ENCODE results near the gene ZSWIM3.

ZSWIM3 gene

DNA sequence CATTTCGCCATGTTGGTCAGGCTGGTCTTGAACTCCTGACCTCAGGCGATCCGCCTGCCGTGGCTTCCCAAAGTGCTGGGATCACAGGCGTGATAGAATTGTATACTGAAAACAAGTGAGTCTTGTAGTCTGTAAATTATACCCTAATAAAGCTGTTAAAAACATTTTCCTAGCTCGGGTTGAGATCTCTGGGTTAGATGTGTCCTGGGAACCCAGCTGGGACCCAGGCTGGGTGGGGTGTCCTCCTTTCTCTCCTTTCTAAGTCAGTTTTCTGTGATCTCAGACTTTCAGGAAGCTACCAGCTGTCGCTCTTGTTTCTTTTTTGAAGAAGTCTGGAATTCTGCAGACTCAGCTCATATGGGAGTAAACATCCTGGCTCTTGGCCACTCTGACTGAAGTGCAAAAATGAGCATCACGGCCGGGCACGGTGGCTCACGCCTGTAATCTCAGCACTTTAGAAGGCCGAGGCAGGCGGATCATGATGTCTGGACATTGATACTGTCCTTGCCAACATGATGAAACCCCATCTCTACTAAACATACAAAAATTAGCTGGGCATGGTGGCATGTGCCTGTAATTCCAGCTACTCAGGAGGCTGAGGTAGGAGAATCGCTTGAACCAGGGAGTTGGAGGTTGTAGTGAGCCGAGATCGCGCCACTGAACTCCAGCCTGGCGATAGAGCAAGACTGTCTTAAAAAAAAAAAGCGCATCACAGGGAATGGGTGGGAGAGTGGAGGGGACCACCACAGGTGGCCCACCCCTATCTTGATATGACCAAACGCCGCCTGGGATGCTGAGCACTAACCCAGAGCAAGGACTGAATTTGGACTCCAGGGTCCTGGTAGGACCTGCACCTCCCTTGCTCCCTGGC, 67.2 kb downstream of the ZSWIM3 start:
- DNase-seq (ENCODE audit: extremely low read depth, low read depth) = no peak
- TF ChIP-seq, protein P1, sequence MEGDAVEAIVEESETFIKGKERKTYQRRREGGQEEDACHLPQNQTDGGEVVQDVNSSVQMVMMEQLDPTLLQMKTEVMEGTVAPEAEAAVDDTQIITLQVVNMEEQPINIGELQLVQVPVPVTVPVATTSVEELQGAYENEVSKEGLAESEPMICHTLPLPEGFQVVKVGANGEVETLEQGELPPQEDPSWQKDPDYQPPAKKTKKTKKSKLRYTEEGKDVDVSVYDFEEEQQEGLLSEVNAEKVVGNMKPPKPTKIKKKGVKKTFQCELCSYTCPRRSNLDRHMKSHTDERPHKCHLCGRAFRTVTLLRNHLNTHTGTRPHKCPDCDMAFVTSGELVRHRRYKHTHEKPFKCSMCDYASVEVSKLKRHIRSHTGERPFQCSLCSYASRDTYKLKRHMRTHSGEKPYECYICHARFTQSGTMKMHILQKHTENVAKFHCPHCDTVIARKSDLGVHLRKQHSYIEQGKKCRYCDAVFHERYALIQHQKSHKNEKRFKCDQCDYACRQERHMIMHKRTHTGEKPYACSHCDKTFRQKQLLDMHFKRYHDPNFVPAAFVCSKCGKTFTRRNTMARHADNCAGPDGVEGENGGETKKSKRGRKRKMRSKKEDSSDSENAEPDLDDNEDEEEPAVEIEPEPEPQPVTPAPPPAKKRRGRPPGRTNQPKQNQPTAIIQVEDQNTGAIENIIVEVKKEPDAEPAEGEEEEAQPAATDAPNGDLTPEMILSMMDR (IDR thresholded peaks at IDR 0.05; ENCODE audit: low read depth, low read length) = no peak

DNA sequence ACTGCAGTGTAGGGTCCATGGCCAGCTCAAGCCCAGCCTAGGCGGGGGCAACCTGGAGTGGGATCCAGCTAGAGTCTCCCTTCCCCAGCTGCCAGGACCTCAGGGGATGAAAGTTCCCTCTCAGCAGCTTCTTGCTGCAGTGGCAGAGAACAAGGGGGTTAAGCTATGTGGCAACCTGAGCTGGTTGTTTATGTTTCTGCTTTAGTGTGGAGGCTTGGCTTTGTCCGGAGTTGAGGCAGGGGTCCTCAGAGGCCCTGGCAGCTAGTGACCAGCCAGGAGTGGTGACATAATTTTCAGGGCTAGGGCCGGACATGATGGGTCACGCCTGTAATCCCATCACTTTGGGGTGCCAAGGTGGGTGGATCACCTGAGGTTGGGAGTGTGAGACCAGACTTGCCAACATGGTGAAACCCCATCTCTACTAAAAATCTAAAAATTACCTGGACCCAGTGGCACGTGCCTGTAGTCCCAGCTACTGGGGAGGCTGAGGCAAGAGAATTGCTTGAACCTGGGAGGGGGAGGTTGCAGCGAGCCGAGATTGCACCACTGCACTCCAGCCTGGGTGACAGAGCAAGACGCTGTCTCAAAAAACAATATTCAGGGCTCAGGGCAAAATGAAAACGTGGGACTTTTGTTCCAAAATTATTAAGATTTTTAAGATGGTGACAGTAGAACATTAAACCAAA, 68.5 kb downstream of the ZSWIM3 start:
- no peak for DNase-seq (ENCODE audit: extremely low read depth, low read depth)
- TF ChIP-seq, protein P1 (IDR thresholded peaks at IDR 0.05; ENCODE audit: low read depth, low read length) = no peak

DNA sequence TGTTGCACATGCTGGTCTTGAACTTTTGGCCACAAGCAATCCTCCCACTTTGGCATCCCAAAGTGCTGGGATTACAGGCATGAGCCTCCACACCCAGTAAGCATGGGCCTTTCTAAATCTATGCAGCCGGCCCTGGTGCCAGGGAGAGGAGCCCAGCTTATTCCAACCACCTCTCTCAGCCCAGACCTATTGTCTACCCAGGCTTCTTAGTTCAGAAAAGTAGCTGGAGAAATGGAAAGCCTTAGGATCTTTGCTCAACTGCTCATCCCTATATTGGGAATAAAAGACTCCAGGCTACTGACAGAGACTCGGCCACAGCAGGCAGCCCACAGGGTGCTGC, 69.3 kb downstream of the ZSWIM3 start:
- TF ChIP-seq, protein P1 (IDR thresholded peaks at IDR 0.05; ENCODE audit: low read depth, low read length) = no peak
- no peak for DNase-seq (ENCODE audit: extremely low read depth, low read depth)

DNA sequence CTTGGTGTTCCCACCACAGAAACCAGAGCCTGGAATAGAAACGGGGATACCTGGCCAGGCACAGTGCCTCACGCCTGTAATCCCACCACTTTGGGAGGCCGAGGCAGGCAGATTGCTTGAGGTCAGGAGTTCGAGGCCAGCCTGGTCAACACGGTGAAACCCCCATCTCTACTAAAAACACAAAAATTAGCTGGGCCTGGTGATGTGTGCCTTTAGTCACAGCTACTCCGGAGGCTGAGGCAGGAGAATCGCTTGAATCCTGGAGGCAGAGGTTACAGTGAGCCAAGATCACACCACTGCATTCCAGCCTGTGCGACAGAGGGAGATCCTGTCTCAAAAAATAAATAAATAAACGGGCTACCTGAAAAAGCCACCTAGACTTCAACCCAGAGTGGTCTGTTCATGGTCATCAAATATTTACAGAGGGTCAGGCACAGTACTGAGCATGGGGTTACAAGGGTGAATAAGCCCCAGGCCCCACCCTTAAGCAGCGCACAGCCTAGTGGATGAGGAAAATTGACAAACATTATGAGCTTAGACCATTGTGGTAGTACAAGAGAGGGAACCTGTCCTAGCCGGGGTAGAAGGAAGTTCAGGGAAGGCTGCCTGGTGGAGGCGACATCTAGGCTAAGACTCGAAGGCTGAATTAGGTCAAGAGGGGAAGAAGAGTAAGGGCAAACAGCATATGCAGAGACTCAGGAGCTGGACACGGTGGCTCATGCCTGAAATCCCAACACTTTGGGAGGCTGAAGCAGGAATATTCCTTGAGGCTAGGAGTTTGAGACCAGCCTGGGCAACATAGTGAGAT, 69.9 kb downstream of the ZSWIM3 start:
- TF ChIP-seq, protein P1 (IDR thresholded peaks at IDR 0.05; ENCODE audit: low read depth, low read length) = no peak
- DNase-seq (ENCODE audit: extremely low read depth, low read depth) = no peak
